Adrenal gland (tissue), 5 donors: ENCODE data around the gene UGT1A10.

Experiments
- CTCF ChIP-seq, 6 experiments: fragments of 450-650 bp in 4 of 6; fragments of 200-600 bp in 2 of 6; sonication (generic) in 1 of 6; IDR thresholded peaks; 1 replicate in 5 of 6; 2 replicates in 1 of 6; pipeline versions ENCODE4 v1.5.1 to v1.8.0; 2016 to 2021; ENCODE audit warnings: antibody characterized with exemption in 6 of 6, mild to moderate bottlenecking in 2 of 6, moderate library complexity in 1 of 6
- POLR2A ChIP-seq, 2 donors: fragments of 450-650 bp; IDR thresholded peaks; one replicate each; pipeline ENCODE4 v1.6.1; 2017; ENCODE audit warnings: antibody characterized with exemption in 2 of 2, mild to moderate bottlenecking in 2 of 2, moderate library complexity in 1 of 2
- donor health status: DM: no; HTN: no; CAD: no.

- TF ChIP-seq POLR2A (IDR thresholded peaks at IDR 0.05) (no peak), CTCF (IDR thresholded peaks at IDR 0.05) (no peak)
Measured at GRCh38 chr2:233718552-233718951, 82.3 kb downstream of the UGT1A10 start, which contains the start of gene UGT1A4.
